Activated T-cell treated with anti-CD3 and anti-CD28 coated beads, Interleukin-2, amount 50 U/mL, for 1 hour (primary cell): ENCODE measurements around the gene TBC1D14.
"Not testable (repeated sequence)": the region's sequence is repeated elsewhere in the genome, so short reads cannot be mapped to it uniquely, and the experiment has no call there.

Experiments
- DNase-seq: peaks from one replicate; pipeline ENCODE4 v3.0.0-alpha.2; 2020

TBC1D14 gene

GRCh38 chr4:6890971-6891370 is 18.7 kb upstream of the TBC1D14 start:
- DNase-seq = not testable (repeated sequence)

DNA sequence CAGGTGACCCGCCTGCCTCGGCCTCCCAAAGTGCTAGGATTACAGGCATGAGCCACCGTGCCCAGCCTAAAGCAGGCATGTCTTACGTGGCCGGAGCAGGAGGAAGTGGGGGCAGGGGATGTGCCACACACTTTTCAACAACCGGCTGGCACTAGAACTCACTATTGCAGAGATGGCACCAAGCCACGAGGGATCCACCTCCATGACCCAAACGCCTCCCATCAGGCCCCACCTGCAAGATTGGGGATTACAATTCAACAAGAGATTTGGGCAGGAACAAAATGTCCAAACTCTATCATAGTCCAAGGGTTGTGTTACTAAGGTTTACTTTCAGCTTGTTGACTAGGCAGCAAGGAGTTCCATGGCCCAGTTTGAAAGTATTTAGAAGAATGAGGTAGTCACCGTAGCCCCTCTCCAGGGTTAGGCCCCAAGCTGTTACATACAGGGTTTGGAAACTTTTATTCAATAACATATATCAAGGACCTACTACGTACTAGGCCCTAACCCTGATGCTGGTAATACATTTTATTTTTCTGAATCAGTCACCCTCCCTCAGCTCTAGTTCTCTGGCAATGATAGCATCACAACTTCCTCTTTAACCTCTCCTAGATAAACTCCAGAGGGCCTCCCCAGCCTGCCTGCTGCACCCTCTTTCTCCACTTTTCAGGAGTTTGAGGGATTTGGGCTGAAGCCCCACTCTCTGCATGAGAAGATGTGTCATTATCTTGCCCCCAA is 18.0 kb upstream of the TBC1D14 start:
- DNase-seq = no peak

- peak; percentile 32 for DNase-seq
Measured at GRCh38 chr4:6892190-6892908, 17.3 kb upstream of the TBC1D14 start.

GRCh38 chr4:6892909-6893202 is 16.8 kb upstream of the TBC1D14 start:
- DNase-seq = no peak

DNA sequence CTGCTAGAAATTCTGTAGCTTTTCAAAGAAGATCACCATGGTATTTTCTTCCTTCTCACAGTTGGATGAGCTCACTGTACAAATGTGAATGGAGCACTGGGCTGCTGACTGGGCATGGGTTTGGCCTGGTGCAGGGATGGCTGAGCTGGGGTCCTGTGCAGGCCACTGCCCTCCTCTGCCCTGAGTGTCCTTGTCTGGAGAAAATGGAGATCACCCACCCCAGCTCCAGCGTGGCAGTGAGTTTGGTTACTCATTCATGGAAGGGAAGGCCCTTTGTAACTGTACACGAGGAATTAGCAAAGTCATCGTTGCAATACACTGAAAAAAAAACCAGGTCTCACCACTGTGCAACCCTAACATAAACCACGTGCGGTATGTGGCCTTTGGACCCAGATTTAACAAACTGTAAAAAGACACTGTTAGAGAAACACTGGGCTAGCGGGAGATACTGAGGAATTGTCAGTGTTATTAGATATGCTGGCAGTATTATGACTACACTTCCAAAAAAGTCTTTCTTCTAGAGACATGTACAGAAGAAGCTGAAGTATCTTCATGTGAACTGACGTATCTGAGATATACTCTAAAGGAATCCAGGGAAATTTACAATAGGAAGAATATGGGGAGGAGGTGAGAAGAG is 16.1 kb upstream of the TBC1D14 start:
- no peak for DNase-seq

DNA sequence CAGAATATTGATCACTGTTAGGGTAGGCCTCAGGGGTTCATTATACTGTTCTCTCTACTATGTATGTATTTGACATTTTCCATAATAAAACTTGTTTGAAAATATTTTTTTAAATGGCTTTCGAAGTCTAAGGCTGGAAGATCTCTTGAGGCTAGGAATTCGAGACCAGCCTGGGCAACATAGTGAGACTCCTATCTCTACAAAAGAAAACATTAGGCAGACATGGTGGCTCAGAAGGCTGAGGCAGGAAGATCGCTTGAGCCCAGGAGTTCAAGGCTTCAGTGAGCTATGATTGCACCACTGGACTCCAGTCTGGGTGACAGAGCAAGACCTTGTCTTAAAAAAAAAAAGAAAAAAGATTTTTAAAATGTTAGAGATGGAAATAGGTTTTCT is 15.5 kb upstream of the TBC1D14 start:
- no peak for DNase-seq

DNA sequence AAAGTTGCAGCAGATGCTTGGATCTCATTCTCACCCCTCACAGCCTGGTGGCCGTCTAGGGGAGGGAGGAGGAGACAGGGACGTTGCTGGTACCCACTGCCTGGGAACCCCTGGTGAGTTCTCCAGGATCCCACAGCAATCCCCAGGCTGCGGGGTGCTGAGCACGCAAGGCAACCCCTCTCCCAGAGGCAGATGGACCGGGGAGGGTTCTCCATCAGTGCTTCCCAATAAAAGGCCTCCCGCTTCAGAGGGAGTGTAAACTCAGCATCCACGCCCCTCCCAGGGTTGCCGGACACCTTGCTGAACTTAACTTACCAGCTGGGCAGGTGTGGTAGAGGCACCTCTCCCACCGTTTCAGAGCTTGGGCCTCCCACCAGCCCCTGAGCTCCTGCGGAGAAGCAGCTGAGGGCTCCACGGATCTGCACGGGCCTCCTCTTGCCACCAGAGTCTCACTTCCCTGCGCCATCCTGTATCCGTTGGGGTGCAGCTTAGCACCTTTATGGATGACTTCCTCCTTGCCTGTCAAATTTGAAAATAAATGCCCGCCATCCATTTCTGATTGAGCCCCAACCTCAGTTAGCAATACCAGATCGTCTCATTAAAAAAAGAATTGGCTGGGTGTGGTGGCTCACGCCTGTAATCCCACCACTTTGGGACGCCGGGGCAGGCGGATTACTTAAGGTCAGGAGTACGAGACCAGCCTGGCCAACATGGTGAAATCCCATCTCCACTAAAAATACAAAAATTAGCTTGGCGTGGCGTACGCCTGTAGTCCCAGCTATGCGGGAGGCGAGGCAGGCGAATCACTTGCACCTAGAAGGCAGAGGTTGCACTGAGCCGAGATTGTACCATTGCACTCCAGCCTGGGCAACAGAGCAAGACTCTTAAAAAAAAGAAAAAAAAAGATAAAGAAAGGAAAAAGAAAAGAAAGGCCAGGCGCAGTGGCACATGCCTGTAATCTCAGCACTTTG is 14.8 kb upstream of the TBC1D14 start:
- no peak for DNase-seq

DNA sequence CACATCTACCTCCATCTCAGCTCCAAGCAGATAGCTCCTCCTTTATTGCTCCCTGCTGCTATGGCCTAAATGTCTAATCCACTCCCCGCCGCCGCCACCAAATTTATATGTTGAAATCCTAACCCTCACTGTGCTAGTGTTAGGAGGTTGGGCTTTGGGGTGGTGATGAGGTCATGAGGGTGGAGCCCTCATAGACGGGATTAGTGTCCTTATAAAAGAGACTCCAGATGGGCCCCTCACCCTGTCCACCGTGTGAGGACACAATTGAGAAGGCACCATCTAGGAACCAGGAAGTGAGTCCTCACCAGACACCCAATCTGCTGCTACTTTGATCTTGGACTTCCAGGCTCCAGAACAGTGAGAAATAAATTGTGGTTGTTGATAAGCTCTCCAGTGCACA is 13.6 kb upstream of the TBC1D14 start:
- no peak for DNase-seq

DNA sequence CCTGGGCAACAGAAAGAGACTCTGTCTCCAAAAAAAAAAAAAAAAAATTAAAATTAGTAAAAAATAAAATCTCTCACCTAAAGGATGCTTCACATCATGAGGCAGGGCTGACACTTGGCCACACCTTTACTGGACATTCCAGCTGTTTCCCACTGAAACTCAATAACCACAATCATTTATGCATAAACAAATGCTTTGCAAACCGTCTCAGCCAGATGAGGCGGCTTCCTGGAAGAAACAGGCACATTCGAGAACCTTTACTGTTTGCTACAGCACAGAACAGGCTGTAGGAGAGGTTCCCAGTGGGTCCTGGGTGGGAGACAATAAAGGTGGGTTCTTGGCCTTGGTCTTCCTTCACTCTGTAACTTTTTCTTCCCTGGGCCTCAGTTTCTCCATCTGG is 10.9 kb upstream of the TBC1D14 start:
- DNase-seq = no peak

DNA sequence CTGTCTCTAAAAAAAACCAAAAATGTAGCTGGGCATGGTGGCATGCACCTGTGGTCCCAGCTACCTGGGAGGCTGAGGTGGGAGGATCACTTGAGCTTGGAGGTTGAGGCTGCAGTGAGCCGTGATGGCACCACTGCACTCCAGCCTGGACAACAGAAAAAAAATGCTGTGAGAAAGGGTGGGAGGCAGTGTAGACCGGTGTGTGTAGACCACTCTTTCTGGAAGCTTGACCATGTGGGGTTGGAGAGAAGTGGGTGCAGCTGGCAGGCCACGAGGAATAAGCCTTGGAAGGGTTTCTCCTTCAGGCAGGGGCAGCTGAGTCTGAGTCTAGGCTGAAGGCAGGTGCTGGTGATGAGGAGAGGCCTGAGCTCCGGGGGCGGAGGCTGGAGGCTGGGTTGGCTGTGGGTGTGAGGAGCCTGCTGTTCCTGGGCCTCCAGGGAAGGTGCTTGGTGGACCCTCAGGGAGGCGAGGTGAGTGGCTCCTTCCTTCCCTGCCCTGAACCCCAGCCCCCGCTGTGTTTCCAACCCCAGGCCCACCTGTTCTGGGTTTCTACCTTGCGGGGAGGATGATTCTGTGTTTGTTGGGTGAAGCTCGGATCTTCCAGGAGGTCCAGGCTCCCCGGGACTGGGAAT is 9.3 kb upstream of the TBC1D14 start:
- no peak for DNase-seq

DNA sequence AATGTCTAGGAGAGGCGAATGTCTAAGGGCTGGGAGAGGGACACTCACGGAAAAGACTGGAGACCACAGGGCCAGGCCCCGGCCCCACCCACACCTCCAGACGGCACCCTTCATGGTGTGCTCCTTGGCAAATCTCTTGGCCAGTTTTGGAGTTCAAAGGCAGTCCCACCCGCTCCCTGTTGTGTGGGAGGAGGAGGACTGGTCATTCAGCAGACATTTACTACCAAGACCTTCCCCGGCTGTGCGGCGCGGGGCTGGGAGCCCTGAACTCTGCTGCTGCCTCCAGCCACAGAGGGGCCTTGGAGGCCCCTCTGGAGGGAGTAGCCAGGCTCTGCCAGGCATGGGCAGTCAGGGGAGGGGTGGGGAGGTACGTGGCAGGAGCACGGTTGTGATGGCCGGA is 8.7 kb upstream of the TBC1D14 start:
- DNase-seq = no peak

DNA sequence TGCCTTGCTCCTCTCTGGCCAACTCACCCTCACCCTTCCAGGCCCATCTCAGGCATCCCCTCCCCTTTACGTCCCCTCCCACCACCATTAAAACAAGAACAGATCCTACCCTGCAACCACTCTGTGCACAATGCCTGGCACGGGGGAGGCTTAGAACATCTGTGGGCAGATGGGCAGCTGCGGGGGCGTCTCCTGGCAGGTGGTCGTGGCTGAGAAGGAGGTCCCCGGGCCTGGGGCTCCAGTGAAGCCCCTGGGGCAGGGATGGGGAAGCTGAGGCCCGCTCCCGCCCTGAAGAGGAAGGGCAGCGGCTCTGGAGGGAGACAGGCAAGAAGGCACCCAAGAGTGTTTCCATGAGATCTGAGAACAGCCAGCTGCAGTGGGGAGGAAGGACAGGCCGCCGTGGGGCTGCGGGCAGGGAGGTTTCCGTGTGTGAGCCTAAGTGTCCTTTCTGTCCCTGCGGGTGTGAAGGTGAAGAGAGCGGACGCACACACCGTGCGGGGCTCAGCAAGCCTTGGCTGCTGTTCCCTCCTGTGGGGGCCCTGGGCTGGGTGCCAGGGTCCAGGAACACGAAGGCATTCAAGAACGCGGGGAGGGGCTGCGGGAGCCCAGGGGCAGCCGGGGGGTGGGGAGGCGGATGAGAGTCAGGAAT is 7.8 kb upstream of the TBC1D14 start:
- no peak for DNase-seq

DNA sequence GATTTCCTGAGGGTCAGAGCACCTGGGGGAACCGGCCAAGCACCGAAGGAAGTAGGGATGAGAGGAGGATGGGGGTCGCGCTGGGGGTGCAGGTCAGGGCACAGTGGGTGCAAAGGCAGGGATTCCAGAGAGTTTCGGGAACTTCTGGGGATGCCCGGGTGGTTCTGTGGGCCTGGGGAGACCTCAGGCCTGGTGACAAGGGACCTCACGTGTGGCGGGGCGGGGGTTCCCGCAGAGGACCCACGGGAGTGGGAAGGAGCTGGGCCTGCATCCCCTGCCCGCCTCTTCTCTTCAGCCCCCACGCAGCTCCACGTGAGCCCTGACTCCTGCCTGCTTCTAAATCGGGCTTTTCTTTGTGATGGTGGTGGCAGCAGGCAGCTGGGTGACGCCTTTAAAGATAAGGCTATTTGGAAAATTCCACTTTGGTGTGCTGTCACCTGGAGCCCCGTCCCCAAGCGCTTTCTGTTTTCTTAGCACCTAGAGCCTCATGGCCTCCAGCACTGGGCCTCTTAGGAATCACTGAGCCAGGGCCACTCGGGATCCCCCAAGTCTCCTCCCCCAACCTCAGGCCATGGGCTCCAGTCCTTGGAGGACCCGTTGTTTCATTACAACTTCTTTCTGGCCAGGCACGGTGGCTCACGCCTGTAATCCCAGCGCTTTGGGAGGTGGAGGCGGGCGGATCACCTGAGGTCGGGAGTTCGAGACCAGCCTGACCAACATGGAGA is 7.1 kb upstream of the TBC1D14 start:
- DNase-seq = no peak

DNA sequence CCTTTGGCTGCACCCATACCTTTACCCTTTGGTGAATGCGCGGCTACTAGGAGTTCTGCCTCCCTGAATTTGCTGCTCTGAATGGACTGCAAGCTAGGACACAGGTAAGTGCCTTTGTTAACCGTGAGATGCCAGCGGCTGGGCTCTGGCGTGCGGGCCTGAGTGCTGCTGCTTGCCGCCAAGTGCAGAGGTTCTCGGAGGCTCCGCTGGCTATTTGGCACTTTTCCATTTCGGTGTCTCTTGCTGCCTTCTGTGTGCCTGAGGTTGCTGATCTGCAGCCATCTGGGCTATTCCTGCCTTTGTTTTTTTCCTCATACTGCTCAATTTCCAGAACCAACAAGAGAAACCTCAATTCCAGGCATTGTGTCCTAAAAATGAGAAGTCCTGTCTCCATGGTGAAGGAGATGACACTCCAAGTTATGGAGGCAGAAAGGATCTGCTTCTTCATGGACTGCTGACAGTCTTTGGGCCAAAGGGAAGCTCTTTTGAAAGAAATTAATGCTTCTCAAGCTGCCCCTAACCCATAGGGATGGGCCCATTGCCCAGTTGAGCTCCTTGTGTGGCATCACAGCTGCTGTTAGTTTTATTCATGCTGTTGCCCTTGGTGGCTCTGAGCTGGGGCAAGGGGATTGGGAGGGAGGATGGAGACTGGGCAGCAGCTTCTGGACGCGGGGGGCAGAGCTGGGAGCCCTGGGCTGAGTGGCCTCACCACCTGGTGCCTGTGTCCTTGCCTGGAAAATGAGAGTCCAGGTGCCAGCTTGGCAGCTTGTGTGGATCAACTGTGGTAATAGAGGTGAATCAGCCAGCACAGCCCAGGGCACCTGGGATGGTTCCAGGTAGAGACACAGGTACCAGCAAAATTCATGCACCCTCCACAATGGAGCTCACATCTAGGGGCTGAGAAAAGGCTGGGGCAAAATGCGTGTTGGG is 3.8 kb upstream of the TBC1D14 start:
- no peak for DNase-seq

GRCh38 chr4:6906486-6906885 is 3.1 kb upstream of the TBC1D14 start:
- DNase-seq = not testable (repeated sequence)

GRCh38 chr4:6907658-6908191 is 1.9 kb upstream of the TBC1D14 start:
- DNase-seq = no peak

DNA sequence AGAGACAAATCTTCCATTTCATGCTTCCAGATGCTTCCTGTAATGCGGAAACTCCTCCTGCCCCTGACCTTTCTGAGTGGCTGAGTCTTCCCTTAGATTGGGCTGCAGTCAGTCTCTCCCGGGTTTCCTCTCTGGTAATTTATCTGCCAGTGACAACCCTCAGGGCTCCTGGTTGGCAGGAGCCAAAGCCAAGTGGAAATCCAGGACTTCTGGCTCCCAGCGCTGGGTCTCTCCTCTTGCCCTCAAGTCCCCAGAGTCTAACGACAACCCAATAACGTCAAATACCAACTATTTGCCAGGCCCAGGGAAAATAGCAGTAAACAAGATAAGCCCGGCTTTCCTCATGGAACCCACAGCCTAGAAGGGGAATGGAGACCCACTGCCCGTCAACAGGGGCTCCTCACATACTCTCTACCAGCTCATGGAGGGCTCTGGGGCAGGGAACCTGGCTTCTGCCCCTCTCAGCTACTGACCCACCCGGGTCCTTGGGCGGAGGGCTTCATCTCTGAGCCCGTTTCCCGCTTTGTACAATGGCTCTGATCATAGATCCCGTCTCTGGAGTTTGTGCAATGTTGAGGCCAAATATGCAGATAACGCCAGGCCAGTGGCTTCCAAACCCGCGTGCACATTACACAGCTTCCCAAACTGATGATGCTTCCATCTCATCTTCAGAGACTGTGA is 1.1 kb upstream of the TBC1D14 start:
- DNase-seq = no peak

- no peak for DNase-seq
Measured at GRCh38 chr4:6909970-6910339, 329 bp downstream of the TBC1D14 start.

GRCh38 chr4:6910340-6910959 is 824 bp downstream of the TBC1D14 start:
- DNase-seq = no peak
